Panc1 (cell line): ENCODE measurements around the gene RBMS1. TPM values are rescaled to one million over a fixed set of nuclear protein-coding genes. Genes with fewer than 3 reads are reported as not detected.

ENCODE experiments used
- ATAC-seq: fragments of 200-7000 bp; cut with Tn5 transposase; 2 replicates; pipeline ENCODE4 v1.9.1; 2020; ENCODE audit warnings: mild to moderate bottlenecking, moderate library complexity
- BruUV-seq: library from RNA; stranded (reverse); fragments of 400-500 nt; replicated peaks from 2 replicates; lab custom pipeline; 2021; lab: Mats Ljungman, UMichigan
- CTCF ChIA-PET: fragments of 300-600 bp; sonication (Branson Sonifier 250); formaldehyde crosslinking; loops from one replicate; lab custom pipeline; 2022; ENCODE audit warnings: antibody characterized with exemption; lab: Charles Lee
- POLR2A ChIA-PET: fragments of 300-600 bp; sonication (Branson Sonifier 250); formaldehyde crosslinking; loops from one replicate; lab custom pipeline; 2022; ENCODE audit warnings: antibody characterized with exemption; lab: Charles Lee
- DNase-seq: peaks from one replicate; pipeline ENCODE4 v3.0.0-alpha.2; 2010; ENCODE audit warnings: low read depth, low spot score
- H3K27ac ChIP-seq: 2 replicates; pipeline ENCODE4 v1.5.1; 2011; ENCODE audit warnings: mild to moderate bottlenecking, low read length, inconsistent platforms
- H3K27me3 ChIP-seq: fragments of 200-500 bp; sonication (Bioruptor generic); 2 replicates; pipeline ENCODE4 v1.6.0; 2014; ENCODE audit warnings: low read length, inconsistent platforms; ENCODE audit not compliant: control insufficient read depth, insufficient read depth
- H3K36me3 ChIP-seq: fragments of 200-500 bp; sonication (Bioruptor generic); 2 replicates; pipeline ENCODE4 v1.5.1; 2014; ENCODE audit warnings: inconsistent platforms, mild to moderate bottlenecking, low read length, moderate library complexity; ENCODE audit not compliant: control insufficient read depth, insufficient read depth
- H3K4me1 ChIP-seq: 2 replicates; pipeline ENCODE4 v1.5.1; 2011; ENCODE audit warnings: inconsistent platforms, mild to moderate bottlenecking, low read length, moderate library complexity; ENCODE audit not compliant: control insufficient read depth, insufficient read depth
- H3K4me3 ChIP-seq, 2 experiments: 2 replicates each; pipeline ENCODE4 v1.5.1; 2011 to 2012; ENCODE audit warnings: low read depth in 2 of 2, low read length in 2 of 2, mild to moderate bottlenecking in 2 of 2, inconsistent platforms in 1 of 2, moderate library complexity in 1 of 2
- H3K9me3 ChIP-seq: fragments of 200-500 bp; sonication (Bioruptor generic); 2 replicates; pipeline ENCODE4 v1.5.1; 2014; ENCODE audit warnings: low read depth, mild to moderate bottlenecking, inconsistent platforms, low read length, moderate library complexity; ENCODE audit not compliant: control insufficient read depth, insufficient read depth
- POLR2AphosphoS5 ChIP-seq: IDR thresholded peaks from 2 replicates; pipeline ENCODE4 v1.6.1; 2012; ENCODE audit warnings: mild to moderate bottlenecking, low read depth, low read length, moderate library complexity
- SIN3A ChIP-seq: IDR thresholded peaks from 2 replicates; pipeline ENCODE4 v1.6.1; 2012; ENCODE audit warnings: low read depth, mild to moderate bottlenecking, low read length, moderate library complexity, borderline replicate concordance; ENCODE audit not compliant: insufficient read depth
- TCF7L2 ChIP-seq: IDR thresholded peaks from 2 replicates; pipeline ENCODE4 v1.6.1; 2011; ENCODE audit warnings: mild to moderate bottlenecking, low read depth, low read length, inconsistent platforms
- in situ Hi-C: cut with HindIII; loops from 2 replicates; pipeline ENCODE4 v1.10.0; 2016; ENCODE audit warnings: low sequenced_read_pairs, low pct_unique_long_range_greater_than_20kb
- intact Hi-C: fragments of 100-400 bp; cut with micrococcal nuclease; formaldehyde crosslinking; loops from one replicate; pipeline ENCODE4 v1.10.0; 2022; ENCODE audit not compliant: unreplicated experiment
- total RNA-seq: library from RNA; stranded (reverse); gene quantifications from one replicate; pipeline ENCODE4 v1.2.1, GENCODE V29; 2021; ENCODE audit not compliant: unreplicated experiment
- TF ChIP-seq, protein P1 (sequence below): fragments of 450-650 bp; IDR thresholded peaks from 2 replicates; pipeline ENCODE4 v1.5.1; 2017; ENCODE audit warnings: mild to moderate bottlenecking
- TF ChIP-seq, protein P2 (sequence below), 2 experiments: IDR thresholded peaks; 2 replicates each; pipeline ENCODE4 v1.6.1; 2011 to 2012; ENCODE audit warnings: low read depth in 2 of 2, control low read depth in 1 of 2, low read length in 1 of 2, mild to moderate bottlenecking in 1 of 2, moderate library complexity in 1 of 2; ENCODE audit not compliant: insufficient read depth in 1 of 2

The RBMS1 gene
- total RNA-seq, 1 experiment from 2014 or later: 67.0 TPM

DNA sequence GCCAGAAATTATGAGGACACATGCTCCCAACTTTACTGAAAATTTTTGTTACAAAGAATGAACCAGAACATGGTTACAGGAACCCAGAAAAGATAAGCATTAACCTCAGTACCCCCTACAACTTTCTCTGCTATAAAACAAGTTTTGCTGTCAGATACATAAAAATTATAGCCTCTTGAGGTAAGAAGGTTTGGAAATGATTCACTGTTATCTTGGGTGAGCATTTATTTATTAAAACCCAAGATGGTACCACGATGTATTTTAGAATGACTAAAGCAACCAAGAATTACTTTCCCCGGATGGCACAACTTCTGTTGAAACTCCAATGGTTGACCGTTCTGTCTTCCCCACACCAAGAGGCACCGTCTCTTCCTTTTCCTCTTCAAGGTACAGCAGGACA is 72.9 kb downstream of the RBMS1 start:
- ChIA-PET POLR2A (no interaction called here), CTCF (no interaction called here)
- ATAC-seq: no peak
- no peak overlapping the region for H3K27ac ChIP-seq
- BruUV-seq: no TSS peak
- TF ChIP-seq POLR2AphosphoS5 (no peak), TCF7L2 (no peak), SIN3A (no peak)
- TF ChIP-seq, protein P1, sequence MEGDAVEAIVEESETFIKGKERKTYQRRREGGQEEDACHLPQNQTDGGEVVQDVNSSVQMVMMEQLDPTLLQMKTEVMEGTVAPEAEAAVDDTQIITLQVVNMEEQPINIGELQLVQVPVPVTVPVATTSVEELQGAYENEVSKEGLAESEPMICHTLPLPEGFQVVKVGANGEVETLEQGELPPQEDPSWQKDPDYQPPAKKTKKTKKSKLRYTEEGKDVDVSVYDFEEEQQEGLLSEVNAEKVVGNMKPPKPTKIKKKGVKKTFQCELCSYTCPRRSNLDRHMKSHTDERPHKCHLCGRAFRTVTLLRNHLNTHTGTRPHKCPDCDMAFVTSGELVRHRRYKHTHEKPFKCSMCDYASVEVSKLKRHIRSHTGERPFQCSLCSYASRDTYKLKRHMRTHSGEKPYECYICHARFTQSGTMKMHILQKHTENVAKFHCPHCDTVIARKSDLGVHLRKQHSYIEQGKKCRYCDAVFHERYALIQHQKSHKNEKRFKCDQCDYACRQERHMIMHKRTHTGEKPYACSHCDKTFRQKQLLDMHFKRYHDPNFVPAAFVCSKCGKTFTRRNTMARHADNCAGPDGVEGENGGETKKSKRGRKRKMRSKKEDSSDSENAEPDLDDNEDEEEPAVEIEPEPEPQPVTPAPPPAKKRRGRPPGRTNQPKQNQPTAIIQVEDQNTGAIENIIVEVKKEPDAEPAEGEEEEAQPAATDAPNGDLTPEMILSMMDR: no peak
- TF ChIP-seq, protein P2, sequence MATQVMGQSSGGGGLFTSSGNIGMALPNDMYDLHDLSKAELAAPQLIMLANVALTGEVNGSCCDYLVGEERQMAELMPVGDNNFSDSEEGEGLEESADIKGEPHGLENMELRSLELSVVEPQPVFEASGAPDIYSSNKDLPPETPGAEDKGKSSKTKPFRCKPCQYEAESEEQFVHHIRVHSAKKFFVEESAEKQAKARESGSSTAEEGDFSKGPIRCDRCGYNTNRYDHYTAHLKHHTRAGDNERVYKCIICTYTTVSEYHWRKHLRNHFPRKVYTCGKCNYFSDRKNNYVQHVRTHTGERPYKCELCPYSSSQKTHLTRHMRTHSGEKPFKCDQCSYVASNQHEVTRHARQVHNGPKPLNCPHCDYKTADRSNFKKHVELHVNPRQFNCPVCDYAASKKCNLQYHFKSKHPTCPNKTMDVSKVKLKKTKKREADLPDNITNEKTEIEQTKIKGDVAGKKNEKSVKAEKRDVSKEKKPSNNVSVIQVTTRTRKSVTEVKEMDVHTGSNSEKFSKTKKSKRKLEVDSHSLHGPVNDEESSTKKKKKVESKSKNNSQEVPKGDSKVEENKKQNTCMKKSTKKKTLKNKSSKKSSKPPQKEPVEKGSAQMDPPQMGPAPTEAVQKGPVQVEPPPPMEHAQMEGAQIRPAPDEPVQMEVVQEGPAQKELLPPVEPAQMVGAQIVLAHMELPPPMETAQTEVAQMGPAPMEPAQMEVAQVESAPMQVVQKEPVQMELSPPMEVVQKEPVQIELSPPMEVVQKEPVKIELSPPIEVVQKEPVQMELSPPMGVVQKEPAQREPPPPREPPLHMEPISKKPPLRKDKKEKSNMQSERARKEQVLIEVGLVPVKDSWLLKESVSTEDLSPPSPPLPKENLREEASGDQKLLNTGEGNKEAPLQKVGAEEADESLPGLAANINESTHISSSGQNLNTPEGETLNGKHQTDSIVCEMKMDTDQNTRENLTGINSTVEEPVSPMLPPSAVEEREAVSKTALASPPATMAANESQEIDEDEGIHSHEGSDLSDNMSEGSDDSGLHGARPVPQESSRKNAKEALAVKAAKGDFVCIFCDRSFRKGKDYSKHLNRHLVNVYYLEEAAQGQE (IDR thresholded peaks at IDR 0.05; ENCODE audit: insufficient read depth in 1 of 2, low read depth in 2 of 2, low read length in 1 of 2): no peak
- intact Hi-C loops (no loop called here), in situ Hi-C loops (no loop called here)
- DNase-seq: no peak
- H3K4me1 ChIP-seq: peaks cover 8% of the 10 kb centered on the region
- no peaks in the 10 kb centered on the region for H3K36me3 ChIP-seq
- H3K4me3 ChIP-seq: no peak overlapping the region
- no peaks in the 10 kb centered on the region; the same call in 1 of the 2 replicates for H3K27me3 ChIP-seq
- H3K9me3 ChIP-seq: no peaks in the 10 kb centered on the region

DNA sequence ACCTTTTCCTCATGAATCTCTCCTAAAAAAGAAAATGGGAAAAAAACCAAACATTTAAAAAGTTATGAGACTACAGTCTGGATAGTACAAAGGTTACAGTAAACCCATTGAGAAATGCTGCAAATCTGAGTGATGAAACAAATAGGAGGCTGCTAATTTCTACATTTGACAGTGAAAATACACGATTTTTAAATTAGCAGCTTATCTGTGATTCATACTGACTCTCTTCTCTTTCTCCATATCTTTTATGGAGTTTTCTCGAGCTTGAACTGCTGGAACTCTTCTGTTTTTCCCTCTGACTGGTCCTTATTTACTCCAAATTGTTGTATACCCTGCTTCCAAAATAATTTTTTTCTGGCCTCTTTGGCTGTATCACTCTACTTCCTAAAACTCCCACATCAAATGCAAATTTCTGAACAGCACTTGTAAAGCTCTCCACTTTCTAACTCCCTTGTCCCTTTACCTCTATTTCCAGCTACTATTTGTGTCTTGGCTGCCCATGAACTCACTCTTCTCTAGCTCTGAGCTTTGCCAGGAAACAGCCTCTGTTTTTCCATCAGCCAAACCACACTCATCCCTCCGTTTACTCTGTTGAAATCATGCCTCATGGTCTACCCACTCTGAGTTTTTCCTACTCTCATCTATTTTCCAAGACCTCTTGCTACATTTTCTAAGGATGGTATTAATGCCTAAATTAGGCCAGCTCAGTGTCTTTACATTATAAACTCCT is 73.7 kb downstream of the RBMS1 start:
- ChIA-PET CTCF (no interaction called here), POLR2A (no interaction called here)
- Histone ChIP-seq H3K4me1 (peaks cover 8% of the 10 kb centered on the region), H3K27ac (no peak overlapping the region), H3K36me3 (no peaks in the 10 kb centered on the region), H3K27me3 (no peaks in the 10 kb centered on the region; the same call in 1 of the 2 replicates), H3K4me3 (no peak overlapping the region), H3K9me3 (no peaks in the 10 kb centered on the region)
- ATAC-seq: no peak; the same call in 1 of the 2 replicates
- intact Hi-C loops (no loop called here), in situ Hi-C loops (no loop called here)
- TF ChIP-seq, protein P2 (IDR thresholded peaks at IDR 0.05; ENCODE audit: insufficient read depth in 1 of 2, low read depth in 2 of 2, low read length in 1 of 2): no peak
- TF ChIP-seq, protein P1: no peak
- no peak for TF ChIP-seq TCF7L2
- no peak for TF ChIP-seq SIN3A
- DNase-seq: no peak
- BruUV-seq: no TSS peak
